ENCODE results near the gene EDEM3.

The EDEM3 gene

GRCh38 chr1:184640505-184640904 lies 114.2 kb downstream of the EDEM3 start:
- DNase-seq (ENCODE audit: low read depth in 1 of 2, low spot score in 1 of 2), result no peak

Data from activated CD4-positive, alpha-beta T cell treated with anti-CD3 and anti-CD28 coated beads, Interleukin-2, amount 50 U/mL, for 24 hours (primary cell).